ENCODE measurements around the gene MYCL.

Gene MYCL

GRCh38 chr1:39866767-39867166, 35.0 kb downstream of the MYCL start:
- no peaks in the 10 kb centered on the region for H3K27me3 ChIP-seq (ENCODE audit: insufficient read depth, low read depth)
- H3K4me3 ChIP-seq (IDR thresholded peaks at IDR 0.05; ENCODE audit: insufficient read depth, low read depth, low read length) = no peak overlapping the region
- H3K79me2 ChIP-seq (ENCODE audit: insufficient read depth, low read depth) = peaks cover 39% of the 10 kb centered on the region
- H3K4me1 ChIP-seq (ENCODE audit: low read depth, poor library complexity, severe bottlenecking) = no peaks in the 10 kb centered on the region
- no peak overlapping the region for H3K9ac ChIP-seq
- H3K27ac ChIP-seq = no peak overlapping the region
- no peak for TF ChIP-seq CTCF (conservative IDR thresholded peaks at IDR 0.05; ENCODE audit: low read depth, low read length)
- H3K36me3 ChIP-seq (ENCODE audit: insufficient read depth) = no peaks in the 10 kb centered on the region
- H2AFZ ChIP-seq (ENCODE audit: low read depth) = no peak overlapping the region
- no peaks in the 10 kb centered on the region for H4K20me1 ChIP-seq (ENCODE audit: insufficient read depth)
- no peak overlapping the region for H3K4me2 ChIP-seq

- Histone ChIP-seq H3K9ac (no peak overlapping the region), H3K36me3 (ENCODE audit: insufficient read depth) (no peaks in the 10 kb centered on the region), H3K4me3 (IDR thresholded peaks at IDR 0.05; ENCODE audit: insufficient read depth, low read depth, low read length) (no peak overlapping the region), H3K27ac (no peak overlapping the region), H3K4me2 (no peak overlapping the region), H3K4me1 (ENCODE audit: low read depth, poor library complexity, severe bottlenecking) (no peaks in the 10 kb centered on the region), H2AFZ (ENCODE audit: low read depth) (no peak overlapping the region), H3K79me2 (ENCODE audit: insufficient read depth, low read depth) (peaks cover 39% of the 10 kb centered on the region; the same call in 1 of the 2 replicates), H4K20me1 (ENCODE audit: insufficient read depth) (no peaks in the 10 kb centered on the region), H3K27me3 (ENCODE audit: insufficient read depth, low read depth) (no peaks in the 10 kb centered on the region)
- no peak for TF ChIP-seq CTCF (conservative IDR thresholded peaks at IDR 0.05; ENCODE audit: low read depth, low read length)
These were observed 36.0 kb downstream of the MYCL start for GRCh38 chr1:39865762-39866161.

- Histone ChIP-seq H3K27me3 (ENCODE audit: insufficient read depth, low read depth) (no peaks in the 10 kb centered on the region), H3K36me3 (ENCODE audit: insufficient read depth) (no peaks in the 10 kb centered on the region), H3K4me1 (ENCODE audit: low read depth, poor library complexity, severe bottlenecking) (no peaks in the 10 kb centered on the region)
These were observed 38.5 kb downstream of the MYCL start for GRCh38 chr1:39863177-39863576.

GRCh38 chr1:39861003-39861402, 40.7 kb downstream of the MYCL start:
- H3K4me2 ChIP-seq = no peak overlapping the region
- H3K9ac ChIP-seq = no peak overlapping the region
- no peak for TF ChIP-seq CTCF (conservative IDR thresholded peaks at IDR 0.05; ENCODE audit: low read depth, low read length)
- H4K20me1 ChIP-seq (ENCODE audit: insufficient read depth) = no peaks in the 10 kb centered on the region
- no peaks in the 10 kb centered on the region for H3K36me3 ChIP-seq (ENCODE audit: insufficient read depth)
- H3K79me2 ChIP-seq (ENCODE audit: insufficient read depth, low read depth) = peaks cover 48% of the 10 kb centered on the region; the same call in 1 of the 2 replicates
- H3K27ac ChIP-seq = no peak overlapping the region
- no peaks in the 10 kb centered on the region for H3K4me1 ChIP-seq (ENCODE audit: low read depth, poor library complexity, severe bottlenecking)
- H3K4me3 ChIP-seq (IDR thresholded peaks at IDR 0.05; ENCODE audit: insufficient read depth, low read depth, low read length) = no peak overlapping the region
- H2AFZ ChIP-seq (ENCODE audit: low read depth) = no peak overlapping the region
- H3K27me3 ChIP-seq (ENCODE audit: insufficient read depth, low read depth) = no peaks in the 10 kb centered on the region

More at GRCh38 chr1:39863177-39863576, 38.5 kb downstream of the MYCL start:
- H3K27ac ChIP-seq = no peak overlapping the region
- no peak overlapping the region for H3K4me3 ChIP-seq (IDR thresholded peaks at IDR 0.05; ENCODE audit: insufficient read depth, low read depth, low read length)
- no peak overlapping the region for H3K4me2 ChIP-seq
- H3K79me2 ChIP-seq (ENCODE audit: insufficient read depth, low read depth) = peaks cover 51% of the 10 kb centered on the region; the same call in 1 of the 2 replicates
- no peak overlapping the region for H3K9ac ChIP-seq
- no peaks in the 10 kb centered on the region for H4K20me1 ChIP-seq (ENCODE audit: insufficient read depth)
- TF ChIP-seq CTCF (conservative IDR thresholded peaks at IDR 0.05; ENCODE audit: low read depth, low read length) = no peak
- no peak overlapping the region for H2AFZ ChIP-seq (ENCODE audit: low read depth)

Data from KMS-11 (cell line).